Trophoblast cell (in vitro differentiated cells and primary cell): ENCODE measurements around the gene FRMPD1.

Source experiments
- DNase-seq, 2 donors: peaks; one replicate each; pipeline ENCODE4 v3.0.0-alpha.2; 2016
- H2AFZ ChIP-seq: 2 replicates; pipeline ENCODE4 v1.6.1; 2013; ENCODE audit warnings: low read length, moderate library complexity, mild to moderate bottlenecking; ENCODE audit not compliant: insufficient read depth, poor library complexity
- H2AK5ac ChIP-seq: 2 replicates; pipeline ENCODE4 v1.6.1; 2013; ENCODE audit warnings: mild to moderate bottlenecking, low read length
- H2BK120ac ChIP-seq: 2 replicates; pipeline ENCODE4 v1.6.1; 2013; ENCODE audit warnings: low read length, mild to moderate bottlenecking, moderate library complexity; ENCODE audit not compliant: insufficient read depth, poor library complexity
- H2BK12ac ChIP-seq: 2 replicates; pipeline ENCODE4 v1.6.1; 2013; ENCODE audit warnings: mild to moderate bottlenecking, low read length, moderate library complexity
- H2BK5ac ChIP-seq: 2 replicates; pipeline ENCODE4 v1.6.1; 2013; ENCODE audit warnings: low read length, low read depth, moderate library complexity, mild to moderate bottlenecking; ENCODE audit not compliant: poor library complexity
- H3K14ac ChIP-seq: 2 replicates; pipeline ENCODE4 v1.6.1; 2013; ENCODE audit warnings: mild to moderate bottlenecking, low read length
- H3K18ac ChIP-seq: 2 replicates; pipeline ENCODE4 v1.6.1; 2013; ENCODE audit warnings: mild to moderate bottlenecking, low read length
- H3K23ac ChIP-seq: 2 replicates; pipeline ENCODE4 v1.6.1; 2013; ENCODE audit warnings: low read length
- H3K27ac ChIP-seq: 2 replicates; pipeline ENCODE4 v1.5.1; 2013; ENCODE audit warnings: low read depth, mild to moderate bottlenecking, inconsistent platforms, low read length, moderate library complexity
- H3K27me3 ChIP-seq: 2 replicates; pipeline ENCODE4 v1.6.1; 2013; ENCODE audit warnings: inconsistent platforms, mild to moderate bottlenecking, low read length, moderate library complexity; ENCODE audit not compliant: insufficient read depth
- H3K36me3 ChIP-seq, 2 experiments: 1 replicate in 1 of 2; 2 replicates in 1 of 2; pipeline ENCODE4 v1.6.1; 2013; ENCODE audit warnings: low read length in 2 of 2, mild to moderate bottlenecking in 2 of 2, moderate library complexity in 1 of 2; ENCODE audit not compliant: insufficient read depth in 2 of 2, control insufficient read depth in 1 of 2
- H3K4ac ChIP-seq: 2 replicates; pipeline ENCODE4 v1.6.1; 2013; ENCODE audit warnings: low read depth, mild to moderate bottlenecking, low read length, moderate library complexity
- H3K4me1 ChIP-seq, 2 experiments: 1 replicate in 1 of 2; 2 replicates in 1 of 2; pipeline ENCODE4 v1.6.1; 2013; ENCODE audit warnings: low read length in 2 of 2, mild to moderate bottlenecking in 2 of 2, moderate library complexity in 1 of 2; ENCODE audit not compliant: insufficient read depth in 2 of 2, control insufficient read depth in 1 of 2
- H3K4me2 ChIP-seq: 2 replicates; pipeline ENCODE4 v1.6.1; 2013; ENCODE audit warnings: inconsistent platforms, mild to moderate bottlenecking, low read length, moderate library complexity
- H3K4me3 ChIP-seq: 2 replicates; pipeline ENCODE4 v1.5.1; 2013; ENCODE audit warnings: mild to moderate bottlenecking, low read depth, low read length, inconsistent platforms
- H3K79me1 ChIP-seq: one replicate; pipeline ENCODE4 v1.6.1; 2013; ENCODE audit warnings: low read length
- H3K79me2 ChIP-seq: 2 replicates; pipeline ENCODE4 v1.6.1; 2013; ENCODE audit warnings: low read length, mild to moderate bottlenecking; ENCODE audit not compliant: control insufficient read depth, insufficient read depth, poor library complexity
- H3K9ac ChIP-seq: 2 replicates; pipeline ENCODE4 v1.6.1; 2013; ENCODE audit warnings: mild to moderate bottlenecking, low read length
- H3K9me3 ChIP-seq: 2 replicates; pipeline ENCODE4 v1.6.1; 2013; ENCODE audit warnings: low read depth, mild to moderate bottlenecking, control low read depth, inconsistent platforms, low read length; ENCODE audit not compliant: insufficient read depth
- H4K12ac ChIP-seq: 2 replicates; pipeline ENCODE4 v1.6.1; 2013; ENCODE audit warnings: low read depth, mild to moderate bottlenecking, low read length, moderate library complexity
- H4K8ac ChIP-seq: 2 replicates; pipeline ENCODE4 v1.6.1; 2013; ENCODE audit warnings: low read depth, mild to moderate bottlenecking, low read length, moderate library complexity
- H4K91ac ChIP-seq: one replicate; pipeline ENCODE4 v1.6.1; 2013; ENCODE audit warnings: low read depth, mild to moderate bottlenecking, low read length, moderate library complexity
- WGBS: extraction: QIAGEN DNeasy Blood & Tissue Kit; methylation state at CpG from one replicate; pipeline ENCODE4 v1.1.7; 2013; ENCODE audit warnings: missing lambda C conversion rate; ENCODE audit not compliant: insufficient read length, insufficient coverage; ENCODE audit errors: extremely low coverage; 5-methylcytosine and 5-hydroxymethylcytosine counted together

FRMPD1 gene

GRCh38 chr9:37745970-37746369 lies 95.2 kb downstream of the FRMPD1 start:
- H2BK12ac ChIP-seq = no peak overlapping the region
- H2BK5ac ChIP-seq = no peak overlapping the region
- no peak overlapping the region for H4K91ac ChIP-seq
- H2BK120ac ChIP-seq = no peak overlapping the region
- H4K12ac ChIP-seq = no peak overlapping the region
- no peaks in the 10 kb centered on the region for H3K36me3 ChIP-seq
- H3K18ac ChIP-seq = no peak overlapping the region
- no peak overlapping the region for H3K4ac ChIP-seq
- no peak overlapping the region for H3K9ac ChIP-seq
- H3K23ac ChIP-seq = no peak overlapping the region
- H3K4me2 ChIP-seq = no peak overlapping the region
- H3K4me1 ChIP-seq = peaks cover 0 to 2% of the 10 kb centered on the region in 2 experiments
- no peak for DNase-seq
- no peaks in the 10 kb centered on the region for H3K9me3 ChIP-seq
- H3K79me2 ChIP-seq = no peaks in the 10 kb centered on the region
- no peaks in the 10 kb centered on the region for H3K27me3 ChIP-seq
- no peak overlapping the region for H4K8ac ChIP-seq
- no peak overlapping the region for H2AFZ ChIP-seq
- no CpG with 5 or more reads among the region's 8 CpGs for WGBS
- no peaks in the 10 kb centered on the region for H3K79me1 ChIP-seq
- H3K4me3 ChIP-seq = no peak overlapping the region
- no peak overlapping the region for H3K14ac ChIP-seq
- no peak overlapping the region for H2AK5ac ChIP-seq
- H3K27ac ChIP-seq = no peak overlapping the region

GRCh38 chr9:37746448-37747270 lies 95.9 kb downstream of the FRMPD1 start:
- Histone ChIP-seq H3K9ac (no peak overlapping the region), H3K14ac (no peak overlapping the region), H2BK120ac (no peak overlapping the region), H3K27ac (no peak overlapping the region), H2BK12ac (no peak overlapping the region), H4K8ac (no peak overlapping the region), H3K23ac (no peak overlapping the region), H2BK5ac (no peak overlapping the region), H3K79me2 (no peaks in the 10 kb centered on the region), H3K4me2 (no peak overlapping the region), H3K9me3 (no peaks in the 10 kb centered on the region), H3K4me1 (peaks cover 0 to 2% of the 10 kb centered on the region in 2 experiments), H3K4me3 (no peak overlapping the region), H3K36me3 (no peaks in the 10 kb centered on the region), H2AFZ (no peak overlapping the region), H2AK5ac (no peak overlapping the region), H3K4ac (no peak overlapping the region), H4K12ac (no peak overlapping the region), H4K91ac (no peak overlapping the region), H3K18ac (no peak overlapping the region), H3K79me1 (no peaks in the 10 kb centered on the region), H3K27me3 (no peaks in the 10 kb centered on the region)
- WGBS = no CpG with 5 or more reads among the region's 24 CpGs
- DNase-seq = no peak

GRCh38 chr9:37747271-37747753 lies 96.6 kb downstream of the FRMPD1 start:
- Histone ChIP-seq H2BK12ac (no peak overlapping the region), H2BK5ac (no peak overlapping the region), H2AK5ac (no peak overlapping the region), H3K36me3 (no peaks in the 10 kb centered on the region), H2BK120ac (no peak overlapping the region), H3K23ac (no peak overlapping the region), H3K18ac (no peak overlapping the region), H3K4me2 (no peak overlapping the region), H3K79me1 (no peaks in the 10 kb centered on the region), H3K4me3 (no peak overlapping the region), H3K14ac (no peak overlapping the region), H3K4me1 (no peaks in the 10 kb centered on the region), H3K27me3 (no peaks in the 10 kb centered on the region), H4K8ac (no peak overlapping the region), H3K79me2 (no peaks in the 10 kb centered on the region), H4K12ac (no peak overlapping the region), H2AFZ (no peak overlapping the region), H3K9ac (no peak overlapping the region), H3K9me3 (no peaks in the 10 kb centered on the region), H4K91ac (no peak overlapping the region), H3K27ac (no peak overlapping the region), H3K4ac (no peak overlapping the region)
- no CpG with 5 or more reads among the region's 3 CpGs for WGBS
- peak; percentile 45 to 76 for DNase-seq

GRCh38 chr9:37749129-37749528 lies 98.4 kb downstream of the FRMPD1 start:
- no CpG with 5 or more reads among the region's 5 CpGs for WGBS
- Histone ChIP-seq H3K4ac (no peak overlapping the region), H3K27me3 (no peaks in the 10 kb centered on the region), H2BK12ac (no peak overlapping the region), H3K4me1 (peaks cover 0 to 5% of the 10 kb centered on the region in 2 experiments), H2AK5ac (no peak overlapping the region), H3K79me2 (peaks cover 4% of the 10 kb centered on the region), H3K4me2 (no peak overlapping the region), H3K36me3 (no peaks in the 10 kb centered on the region), H3K23ac (no peak overlapping the region), H3K4me3 (no peak overlapping the region), H3K79me1 (peaks cover 4% of the 10 kb centered on the region), H4K91ac (no peak overlapping the region), H2BK120ac (no peak overlapping the region), H3K18ac (no peak overlapping the region), H2AFZ (no peak overlapping the region), H2BK5ac (no peak overlapping the region), H3K14ac (no peak overlapping the region), H3K27ac (no peak overlapping the region), H4K8ac (no peak overlapping the region), H3K9ac (no peak overlapping the region), H4K12ac (no peak overlapping the region), H3K9me3 (no peaks in the 10 kb centered on the region)
- DNase-seq = no peak
